ENCODE measurements around the gene MRPS7. TPM values are rescaled to one million over a fixed set of nuclear protein-coding genes. Genes with fewer than 3 reads are reported as not detected.

The MRPS7 gene
- total and polyA plus RNA-seq, 9 of the 15 experiments (the other 6 are each of a cell fraction or from before 2014, with no cell fraction given): 107 to 244 (median 132) TPM

GRCh38 chr17:75240394-75241142 is 21.1 kb upstream of the MRPS7 start (continued):
- TF ChIP-seq STAT5B (CRISPR knock-in tag; IDR thresholded peaks at IDR 0.05): no peak
- TF ChIP-seq USF1 (CRISPR knock-in tag; IDR thresholded peaks at IDR 0.05): peak; percentile 89
- TF ChIP-seq HDAC6 (IDR thresholded peaks at IDR 0.05; ENCODE audit: low read depth, low read length): no peak
- TF ChIP-seq MLLT1 (IDR thresholded peaks at IDR 0.05): peak in 1 of 2 experiments; percentile 77; a peak in 1 of 4 replicates
- TF ChIP-seq, protein P1, sequence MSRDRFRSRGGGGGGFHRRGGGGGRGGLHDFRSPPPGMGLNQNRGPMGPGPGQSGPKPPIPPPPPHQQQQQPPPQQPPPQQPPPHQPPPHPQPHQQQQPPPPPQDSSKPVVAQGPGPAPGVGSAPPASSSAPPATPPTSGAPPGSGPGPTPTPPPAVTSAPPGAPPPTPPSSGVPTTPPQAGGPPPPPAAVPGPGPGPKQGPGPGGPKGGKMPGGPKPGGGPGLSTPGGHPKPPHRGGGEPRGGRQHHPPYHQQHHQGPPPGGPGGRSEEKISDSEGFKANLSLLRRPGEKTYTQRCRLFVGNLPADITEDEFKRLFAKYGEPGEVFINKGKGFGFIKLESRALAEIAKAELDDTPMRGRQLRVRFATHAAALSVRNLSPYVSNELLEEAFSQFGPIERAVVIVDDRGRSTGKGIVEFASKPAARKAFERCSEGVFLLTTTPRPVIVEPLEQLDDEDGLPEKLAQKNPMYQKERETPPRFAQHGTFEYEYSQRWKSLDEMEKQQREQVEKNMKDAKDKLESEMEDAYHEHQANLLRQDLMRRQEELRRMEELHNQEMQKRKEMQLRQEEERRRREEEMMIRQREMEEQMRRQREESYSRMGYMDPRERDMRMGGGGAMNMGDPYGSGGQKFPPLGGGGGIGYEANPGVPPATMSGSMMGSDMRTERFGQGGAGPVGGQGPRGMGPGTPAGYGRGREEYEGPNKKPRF (IDR thresholded peaks at IDR 0.05; ENCODE audit: low read depth, low read length): no peak
- no peak for TF ChIP-seq ZC3H4 (CRISPR knock-in tag; IDR thresholded peaks at IDR 0.05; ENCODE audit: borderline replicate concordance)
- no peak for TF ChIP-seq ZNF584 (CRISPR knock-in tag; IDR thresholded peaks at IDR 0.05; ENCODE audit: low read depth)
- peak; percentile 38 for TF ChIP-seq FIP1L1 (IDR thresholded peaks at IDR 0.05; ENCODE audit: low read depth, low read length, poor library complexity, severe bottlenecking)
- peak; percentile 60 for TF ChIP-seq RBM39 (optimal IDR thresholded peaks at IDR 0.05; ENCODE audit: low read depth, low read length)
- TF ChIP-seq FOSL1 (tag; conservative IDR thresholded peaks at IDR 0.05): no peak
- TF ChIP-seq PTRF (tag; IDR thresholded peaks at IDR 0.05): no peak
- TF ChIP-seq ARNT (IDR thresholded peaks at IDR 0.05): peak in 1 of 2 experiments; percentile 70; a peak in 1 of 4 replicates
- TF ChIP-seq NFYB (IDR thresholded peaks at IDR 0.05; ENCODE audit: extremely low read depth, insufficient read length): no peak
- 0 out of 2 replicates have a peak, but pooled peaks have one; percentile 13 for TF ChIP-seq TAF15 (IDR thresholded peaks at IDR 0.05; ENCODE audit: low read depth, low read length)
- TF ChIP-seq ZEB2 (IDR thresholded peaks at IDR 0.05): no peak
- 0 out of 2 replicates have a peak, but pooled peaks have one; percentile 38 for TF ChIP-seq PHF21A (IDR thresholded peaks at IDR 0.05; ENCODE audit: borderline replicate concordance, low read depth)
- peak; percentile 26; the same call in 1 of the 2 replicates for TF ChIP-seq MTA1 (IDR thresholded peaks at IDR 0.05; ENCODE audit: borderline replicate concordance)
- no peak for TF ChIP-seq BRF1 (IDR thresholded peaks at IDR 0.05; ENCODE audit: borderline replicate concordance, extremely low read depth, insufficient read length)
- TF ChIP-seq, protein P2, sequence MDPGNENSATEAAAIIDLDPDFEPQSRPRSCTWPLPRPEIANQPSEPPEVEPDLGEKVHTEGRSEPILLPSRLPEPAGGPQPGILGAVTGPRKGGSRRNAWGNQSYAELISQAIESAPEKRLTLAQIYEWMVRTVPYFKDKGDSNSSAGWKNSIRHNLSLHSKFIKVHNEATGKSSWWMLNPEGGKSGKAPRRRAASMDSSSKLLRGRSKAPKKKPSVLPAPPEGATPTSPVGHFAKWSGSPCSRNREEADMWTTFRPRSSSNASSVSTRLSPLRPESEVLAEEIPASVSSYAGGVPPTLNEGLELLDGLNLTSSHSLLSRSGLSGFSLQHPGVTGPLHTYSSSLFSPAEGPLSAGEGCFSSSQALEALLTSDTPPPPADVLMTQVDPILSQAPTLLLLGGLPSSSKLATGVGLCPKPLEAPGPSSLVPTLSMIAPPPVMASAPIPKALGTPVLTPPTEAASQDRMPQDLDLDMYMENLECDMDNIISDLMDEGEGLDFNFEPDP (CRISPR knock-in tag; IDR thresholded peaks at IDR 0.05): no peak
- TF ChIP-seq ZNF239 (CRISPR knock-in tag; IDR thresholded peaks at IDR 0.05): no peak
- peak; percentile 97 for TF ChIP-seq KAT2B (IDR thresholded peaks at IDR 0.05; ENCODE audit: low read depth, low read length)
- peak; percentile 30 for TF ChIP-seq RBM22 (IDR thresholded peaks at IDR 0.05; ENCODE audit: low read depth, low read length, poor library complexity, severe bottlenecking)
- peak in 1 of 2 experiments; percentile 25; a peak in 1 of 4 replicates for TF ChIP-seq SRF (CRISPR knock-in tag; IDR thresholded peaks at IDR 0.05)

Data from K562 (cell line).